ENCODE data around the gene SPATS1. TPM values are rescaled to one million over a fixed set of nuclear protein-coding genes. Genes with fewer than 3 reads are reported as not detected.
A peak's percentile ranks its signal among the peaks of the same experiment; 100 is the strongest.
"Not testable (repeated sequence)": the region's sequence is repeated elsewhere in the genome, so short reads cannot be mapped to it uniquely, and the experiment has no call there.

SPATS1 gene
- total RNA-seq, 2 experiments from 2014 or later: not detected

DNA sequence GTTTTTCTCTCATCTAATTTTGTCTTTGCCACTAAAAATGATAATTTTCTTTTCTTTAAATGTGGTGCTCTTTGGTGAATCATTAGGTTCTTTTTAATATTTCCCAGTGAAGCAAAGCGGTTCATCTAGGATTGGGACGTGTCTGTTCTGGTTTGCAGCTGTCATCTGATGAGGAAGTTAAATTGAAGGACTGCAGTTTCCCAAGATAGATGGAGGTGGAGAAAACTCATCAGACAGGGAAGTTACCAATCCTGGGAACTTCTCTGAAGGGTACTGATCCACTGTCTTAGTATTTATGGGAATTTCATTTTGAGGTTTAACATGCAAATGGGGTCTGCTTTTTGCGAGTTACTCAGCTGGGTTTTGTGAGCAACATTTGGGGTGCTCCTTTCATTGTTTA, 26.9 kb upstream of the SPATS1 start:
- H3K27ac ChIP-seq (ENCODE audit: low read depth in 1 of 2, low read length in 2 of 2): no peak overlapping the region
- Mint-ChIP-seq H3K4me1 (ENCODE audit: low read depth) (peaks cover 20% of the 10 kb centered on the region), H3K4me3 (peak overlapping the region; percentile 27), H3K27ac (no peak overlapping the region), H3K9me3 (no peaks in the 10 kb centered on the region), H3K27me3 (peaks cover 18% of the 10 kb centered on the region), H3K36me3 (ENCODE audit: low read depth) (peaks cover 25% of the 10 kb centered on the region)
- no peak overlapping the region for H3K4me3 ChIP-seq (ENCODE audit: low read length)
- TF ChIP-seq, protein P1, sequence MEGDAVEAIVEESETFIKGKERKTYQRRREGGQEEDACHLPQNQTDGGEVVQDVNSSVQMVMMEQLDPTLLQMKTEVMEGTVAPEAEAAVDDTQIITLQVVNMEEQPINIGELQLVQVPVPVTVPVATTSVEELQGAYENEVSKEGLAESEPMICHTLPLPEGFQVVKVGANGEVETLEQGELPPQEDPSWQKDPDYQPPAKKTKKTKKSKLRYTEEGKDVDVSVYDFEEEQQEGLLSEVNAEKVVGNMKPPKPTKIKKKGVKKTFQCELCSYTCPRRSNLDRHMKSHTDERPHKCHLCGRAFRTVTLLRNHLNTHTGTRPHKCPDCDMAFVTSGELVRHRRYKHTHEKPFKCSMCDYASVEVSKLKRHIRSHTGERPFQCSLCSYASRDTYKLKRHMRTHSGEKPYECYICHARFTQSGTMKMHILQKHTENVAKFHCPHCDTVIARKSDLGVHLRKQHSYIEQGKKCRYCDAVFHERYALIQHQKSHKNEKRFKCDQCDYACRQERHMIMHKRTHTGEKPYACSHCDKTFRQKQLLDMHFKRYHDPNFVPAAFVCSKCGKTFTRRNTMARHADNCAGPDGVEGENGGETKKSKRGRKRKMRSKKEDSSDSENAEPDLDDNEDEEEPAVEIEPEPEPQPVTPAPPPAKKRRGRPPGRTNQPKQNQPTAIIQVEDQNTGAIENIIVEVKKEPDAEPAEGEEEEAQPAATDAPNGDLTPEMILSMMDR (IDR thresholded peaks at IDR 0.05): no peak
- peaks cover 13% of the 10 kb centered on the region for H3K4me1 ChIP-seq (ENCODE audit: insufficient read depth, low read length)
- H3K36me3 ChIP-seq (ENCODE audit: insufficient read depth, low read length): peaks cover 16% of the 10 kb centered on the region
- ChIA-PET POLR2A (no interaction called here), CTCF (interaction anchor here (1.3 kb wide), 1 partner anchor 48 kb away, joined by 6 read pairs; no protein-coding TSS in a partner anchor)
- no peak for DNase-seq
- intact Hi-C loops (cut with DNase I, micrococcal nuclease): no loop called here
- peaks cover 11 to 12% of the 10 kb centered on the region in 2 experiments for H3K27me3 ChIP-seq (ENCODE audit: control insufficient read depth in 1 of 2, insufficient read depth in 2 of 2, low read length in 2 of 2)
- no peaks in the 10 kb centered on the region for H3K9me3 ChIP-seq (ENCODE audit: control insufficient read depth in 1 of 2, insufficient read depth in 1 of 2, low read length in 2 of 2)
- ATAC-seq (ENCODE audit: poor library complexity): no peak

DNA sequence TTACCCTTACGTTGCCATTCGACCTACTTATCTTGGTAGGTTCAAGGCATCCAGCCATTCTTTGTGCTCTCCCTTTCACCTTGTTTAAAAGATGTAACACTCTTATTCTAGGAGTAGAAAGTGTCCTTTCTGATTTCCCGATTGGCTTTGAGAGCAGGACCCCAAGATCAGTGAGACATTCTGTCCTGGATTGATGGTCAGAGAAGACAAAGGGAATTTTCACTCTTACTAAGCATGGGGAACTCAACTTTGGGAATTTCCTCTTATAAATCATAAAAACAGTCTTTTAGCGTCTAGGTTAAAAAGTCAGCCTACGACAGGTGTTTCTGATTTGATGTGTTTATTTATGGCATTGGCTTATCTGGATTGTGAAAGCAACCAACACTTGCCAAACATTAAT, 26.5 kb upstream of the SPATS1 start:
- H3K9me3 Mint-ChIP-seq: no peaks in the 10 kb centered on the region
- H3K36me3 Mint-ChIP-seq (ENCODE audit: low read depth): peaks cover 20% of the 10 kb centered on the region
- H3K4me3 Mint-ChIP-seq: peak overlapping the region; percentile 7
- intact Hi-C loops (cut with DNase I, micrococcal nuclease): no loop called here
- H3K36me3 ChIP-seq (ENCODE audit: insufficient read depth, low read length): peaks cover 12% of the 10 kb centered on the region
- H3K4me3 ChIP-seq (ENCODE audit: low read length): no peak overlapping the region
- no peak for ATAC-seq (ENCODE audit: poor library complexity)
- H3K27me3 Mint-ChIP-seq: peaks cover 23% of the 10 kb centered on the region
- no peak for DNase-seq
- no peak overlapping the region for H3K27ac Mint-ChIP-seq
- H3K9me3 ChIP-seq (ENCODE audit: control insufficient read depth in 1 of 2, insufficient read depth in 1 of 2, low read length in 2 of 2): no peaks in the 10 kb centered on the region
- H3K4me1 Mint-ChIP-seq (ENCODE audit: low read depth): peaks cover 20% of the 10 kb centered on the region
- CTCF ChIA-PET: no interaction called here
- peaks cover 11 to 13% of the 10 kb centered on the region in 2 experiments for H3K27me3 ChIP-seq (ENCODE audit: control insufficient read depth in 1 of 2, insufficient read depth in 2 of 2, low read length in 2 of 2)
- H3K4me1 ChIP-seq (ENCODE audit: insufficient read depth, low read length): peaks cover 13% of the 10 kb centered on the region
- TF ChIP-seq, protein P1 (IDR thresholded peaks at IDR 0.05): no peak
- POLR2A ChIA-PET: no interaction called here
- no peak overlapping the region for H3K27ac ChIP-seq (ENCODE audit: low read depth in 1 of 2, low read length in 2 of 2)

DNA sequence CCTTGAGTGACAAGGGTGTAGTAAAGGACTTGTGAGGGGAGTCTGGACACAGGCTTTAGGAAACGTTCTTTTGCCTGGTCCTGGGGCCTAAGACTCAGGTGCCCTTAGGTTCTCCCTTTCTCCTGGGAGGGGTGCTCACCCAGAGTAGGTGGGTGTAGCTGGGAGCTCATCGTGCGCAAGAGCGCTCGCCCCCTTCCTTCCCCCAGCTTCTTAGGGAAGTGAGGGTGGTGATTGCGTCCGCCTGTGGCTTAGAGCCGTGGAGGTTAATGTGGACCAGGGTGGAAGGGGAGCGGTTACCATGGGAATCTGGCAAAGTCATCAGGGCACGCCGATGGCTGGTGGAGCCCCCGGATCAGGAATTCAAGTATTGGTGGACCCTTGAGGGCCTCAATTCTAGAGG, 26.0 kb upstream of the SPATS1 start:
- intact Hi-C loops (cut with DNase I, micrococcal nuclease): no loop called here
- peaks cover 7% of the 10 kb centered on the region for H3K36me3 ChIP-seq (ENCODE audit: insufficient read depth, low read length)

DNA sequence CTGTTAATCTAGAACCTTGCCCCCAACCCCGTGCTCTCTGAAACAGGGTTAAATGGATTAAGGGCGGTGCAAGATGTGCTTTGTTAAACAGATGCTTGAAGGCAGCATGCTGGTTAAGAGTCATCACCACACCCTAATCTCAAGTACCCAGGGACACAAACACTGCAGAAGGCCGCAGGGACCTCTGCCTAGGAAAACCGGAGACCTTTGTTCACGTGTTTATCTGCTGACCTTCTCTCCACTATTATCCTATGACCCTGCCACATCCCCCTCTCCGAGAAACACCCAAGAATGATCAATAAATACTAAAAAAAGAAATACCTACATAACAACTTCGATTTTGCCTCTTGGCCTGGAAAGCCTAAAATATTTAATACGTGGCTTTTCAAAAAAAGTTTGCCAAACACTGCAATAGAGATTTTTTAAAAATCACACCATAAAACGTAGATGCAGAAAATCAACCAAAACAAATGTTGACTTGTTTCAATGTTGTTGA, 25.3 kb upstream of the SPATS1 start:
- H3K27ac Mint-ChIP-seq; H3K36me3 ChIP-seq (ENCODE audit: insufficient read depth, low read length); H3K9me3 Mint-ChIP-seq; H3K36me3 Mint-ChIP-seq (ENCODE audit: low read depth); POLR2A ChIA-PET; H3K27ac ChIP-seq (ENCODE audit: low read depth in 1 of 2, low read length in 2 of 2); H3K4me3 ChIP-seq (ENCODE audit: low read length); CTCF ChIA-PET; DNase-seq; intact Hi-C loops (cut with DNase I, micrococcal nuclease); ATAC-seq (ENCODE audit: poor library complexity); H3K4me3 Mint-ChIP-seq; H3K4me1 ChIP-seq (ENCODE audit: insufficient read depth, low read length); H3K9me3 ChIP-seq (ENCODE audit: control insufficient read depth in 1 of 2, insufficient read depth in 1 of 2, low read length in 2 of 2): not testable (repeated sequence)
- peaks cover 11 to 17% of the 10 kb centered on the region in 2 experiments for H3K27me3 ChIP-seq (ENCODE audit: control insufficient read depth in 1 of 2, insufficient read depth in 2 of 2, low read length in 2 of 2)
- H3K27me3 Mint-ChIP-seq: peaks cover 25% of the 10 kb centered on the region
- H3K4me1 Mint-ChIP-seq (ENCODE audit: low read depth): peaks cover 13% of the 10 kb centered on the region

More for the DNA sequence above, 26.0 kb upstream of the SPATS1 start:
- peaks cover 25% of the 10 kb centered on the region for H3K27me3 Mint-ChIP-seq
- DNase-seq: no peak
- no peaks in the 10 kb centered on the region for H3K9me3 Mint-ChIP-seq
- H3K4me1 Mint-ChIP-seq (ENCODE audit: low read depth): peaks cover 20% of the 10 kb centered on the region
- no peak for ATAC-seq (ENCODE audit: poor library complexity)
- Histone ChIP-seq H3K4me1 (ENCODE audit: insufficient read depth, low read length) (peaks cover 13% of the 10 kb centered on the region), H3K27me3 (ENCODE audit: control insufficient read depth in 1 of 2, insufficient read depth in 2 of 2, low read length in 2 of 2) (peaks cover 11 to 17% of the 10 kb centered on the region in 2 experiments), H3K27ac (ENCODE audit: low read depth in 1 of 2, low read length in 2 of 2) (no peak overlapping the region), H3K4me3 (ENCODE audit: low read length) (no peak overlapping the region), H3K9me3 (ENCODE audit: control insufficient read depth in 1 of 2, insufficient read depth in 1 of 2, low read length in 2 of 2) (no peaks in the 10 kb centered on the region)
- TF ChIP-seq, protein P1 (IDR thresholded peaks at IDR 0.05): no peak
- CTCF ChIA-PET: no interaction called here
- peaks cover 15% of the 10 kb centered on the region for H3K36me3 Mint-ChIP-seq (ENCODE audit: low read depth)
- H3K27ac Mint-ChIP-seq: no peak overlapping the region
- no peak overlapping the region for H3K4me3 Mint-ChIP-seq
- POLR2A ChIA-PET: no interaction called here

All from CD4-positive, alpha-beta T cell (primary cell).